Stimulated activated naive CD8-positive, alpha-beta T cell treated with anti-CD3 and anti-CD28 coated beads, Interleukin-15, amount 100 ng/mL, for 72 hours (primary cell): ENCODE data around the gene PLA2G2D.

Source experiments
- ATAC-seq: fragments of 150-1000 bp; cut with Tn5 transposase; 2 replicates; pipeline ENCODE4 v1.10.0; 2021; ENCODE audit warnings: mild to moderate bottlenecking, moderate library complexity
- DNase-seq, 2 donors: peaks; one replicate each; pipeline ENCODE4 v3.0.0; 2021 to 2022
- H3K27ac Mint-ChIP-seq, 2 donors: one replicate each; pipeline ENCODE4 v1.8.0; 2022; ENCODE audit warnings: mild to moderate bottlenecking in 2 of 2, mixed read lengths in 2 of 2, moderate library complexity in 2 of 2
- H3K27me3 Mint-ChIP-seq: one replicate; pipeline ENCODE4 v1.8.0; 2022; ENCODE audit warnings: mixed read lengths
- H3K4me1 Mint-ChIP-seq: one replicate; pipeline ENCODE4 v1.8.0; 2022; ENCODE audit warnings: mild to moderate bottlenecking, mixed read lengths
- H3K4me3 Mint-ChIP-seq, 2 donors: one replicate each; pipeline ENCODE4 v1.8.0; 2022; ENCODE audit warnings: mild to moderate bottlenecking in 2 of 2, mixed read lengths in 2 of 2, moderate library complexity in 1 of 2
- H3K9me3 Mint-ChIP-seq, 2 donors: one replicate each; pipeline ENCODE4 v1.8.0; 2022; ENCODE audit warnings: mixed read lengths in 2 of 2

PLA2G2D gene

GRCh38 chr1:20149601-20150325, 30.4 kb upstream of the PLA2G2D start:
- Mint-ChIP-seq H3K4me1 (peaks cover 19% of the 10 kb centered on the region), H3K27ac (no peak overlapping the region), H3K9me3 (no peaks in the 10 kb centered on the region), H3K27me3 (peaks cover 12% of the 10 kb centered on the region), H3K4me3 (no peak overlapping the region)
- no peak for DNase-seq
- no peak for ATAC-seq

GRCh38 chr1:20148571-20149500, 29.5 kb upstream of the PLA2G2D start:
- H3K27ac Mint-ChIP-seq = peak overlapping the region in 1 of 2 donors; percentile 19
- peaks cover 10% of the 10 kb centered on the region for H3K4me1 Mint-ChIP-seq
- ATAC-seq (no peak), DNase-seq (no peak)
- no peaks in the 10 kb centered on the region for H3K9me3 Mint-ChIP-seq
- H3K27me3 Mint-ChIP-seq = peaks cover 12% of the 10 kb centered on the region
- H3K4me3 Mint-ChIP-seq = no peak overlapping the region

DNA sequence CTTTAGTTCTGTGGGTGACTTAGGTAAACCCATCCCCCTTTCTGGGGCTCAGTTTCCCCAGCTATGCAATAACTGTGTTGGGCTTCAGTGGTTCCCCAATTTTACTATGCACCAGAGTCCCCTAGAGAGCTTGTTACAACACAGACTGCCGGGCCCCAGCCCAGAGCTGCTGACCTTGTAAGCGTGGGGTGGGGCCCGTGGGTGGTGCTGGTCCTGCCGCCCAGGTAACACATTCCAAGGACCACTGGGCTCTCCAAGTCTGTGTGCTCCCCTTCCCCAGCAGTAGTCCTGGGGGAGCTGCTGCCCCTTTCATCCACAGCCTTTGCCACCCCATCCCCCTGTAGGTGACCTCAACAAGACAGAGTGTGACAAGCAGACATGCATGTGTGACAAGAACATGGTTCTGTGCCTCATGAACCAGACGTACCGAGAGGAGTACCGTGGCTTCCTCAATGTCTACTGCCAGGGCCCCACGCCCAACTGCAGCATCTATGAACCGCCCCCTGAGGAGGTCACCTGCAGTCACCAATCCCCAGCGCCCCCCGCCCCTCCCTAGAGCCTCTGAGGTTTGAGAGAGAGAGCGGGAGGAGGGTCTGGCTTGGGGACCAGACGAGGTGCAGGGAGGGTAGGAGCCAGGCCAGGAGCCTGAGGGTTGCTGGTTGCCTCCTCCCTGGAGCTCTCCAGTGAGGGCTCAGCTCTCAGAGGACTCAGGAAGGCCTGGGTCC, 28.7 kb upstream of the PLA2G2D start:
- Mint-ChIP-seq H3K27ac (peak overlapping the region in 1 of 2 donors; percentile 19), H3K4me1 (peaks cover 9% of the 10 kb centered on the region), H3K27me3 (peaks cover 12% of the 10 kb centered on the region), H3K9me3 (no peaks in the 10 kb centered on the region), H3K4me3 (no peak overlapping the region)
- ATAC-seq (no peak), DNase-seq (no peak)

- Mint-ChIP-seq H3K4me1 (no peaks in the 10 kb centered on the region), H3K9me3 (no peaks in the 10 kb centered on the region), H3K4me3 (no peak overlapping the region), H3K27me3 (no peaks in the 10 kb centered on the region), H3K27ac (no peak overlapping the region)
- DNase-seq (no peak), ATAC-seq (no peak)
These were observed 24.6 kb upstream of the PLA2G2D start for GRCh38 chr1:20143734-20144565.

- H3K27me3 Mint-ChIP-seq = no peaks in the 10 kb centered on the region
These were observed 24.0 kb upstream of the PLA2G2D start for GRCh38 chr1:20143318-20143717.

GRCh38 chr1:20142001-20142710, 22.8 kb upstream of the PLA2G2D start:
- H3K27me3 Mint-ChIP-seq = no peaks in the 10 kb centered on the region
- H3K9me3 Mint-ChIP-seq = no peaks in the 10 kb centered on the region
- no peaks in the 10 kb centered on the region for H3K4me1 Mint-ChIP-seq
- H3K27ac Mint-ChIP-seq = peak overlapping the region in 1 of 2 donors; percentile 49
- no peak for DNase-seq
- H3K4me3 Mint-ChIP-seq = no peak overlapping the region
- ATAC-seq = no peak

More at GRCh38 chr1:20143318-20143717, 24.0 kb upstream of the PLA2G2D start:
- DNase-seq (no peak), ATAC-seq (no peak)
- H3K27ac Mint-ChIP-seq = no peak overlapping the region
- H3K9me3 Mint-ChIP-seq = no peaks in the 10 kb centered on the region
- no peaks in the 10 kb centered on the region for H3K4me1 Mint-ChIP-seq
- H3K4me3 Mint-ChIP-seq = no peak overlapping the region

DNA sequence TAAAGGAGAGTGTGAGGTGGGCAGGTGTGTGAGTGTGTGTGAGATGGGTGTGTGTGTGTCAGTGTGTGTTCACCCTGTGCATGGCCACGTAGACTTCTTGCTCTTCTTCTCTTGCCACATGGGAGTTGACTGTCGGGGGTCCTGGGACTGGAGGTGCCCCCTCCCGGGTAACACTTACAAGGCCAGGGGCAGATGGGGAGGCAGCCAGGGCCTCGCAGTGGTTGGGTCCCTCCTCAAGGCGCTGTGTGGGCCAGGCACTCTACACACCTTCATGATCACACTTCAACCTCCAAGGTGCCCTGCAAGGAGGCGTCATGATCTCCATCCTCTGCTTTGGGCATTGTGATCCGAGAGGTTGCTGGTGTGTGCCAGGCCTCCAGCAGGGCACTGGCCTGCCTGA, 22.1 kb upstream of the PLA2G2D start:
- Mint-ChIP-seq H3K4me3 (no peak overlapping the region), H3K27me3 (no peaks in the 10 kb centered on the region), H3K4me1 (no peaks in the 10 kb centered on the region), H3K9me3 (no peaks in the 10 kb centered on the region), H3K27ac (no peak overlapping the region)
- DNase-seq (no peak), ATAC-seq (no peak)

DNA sequence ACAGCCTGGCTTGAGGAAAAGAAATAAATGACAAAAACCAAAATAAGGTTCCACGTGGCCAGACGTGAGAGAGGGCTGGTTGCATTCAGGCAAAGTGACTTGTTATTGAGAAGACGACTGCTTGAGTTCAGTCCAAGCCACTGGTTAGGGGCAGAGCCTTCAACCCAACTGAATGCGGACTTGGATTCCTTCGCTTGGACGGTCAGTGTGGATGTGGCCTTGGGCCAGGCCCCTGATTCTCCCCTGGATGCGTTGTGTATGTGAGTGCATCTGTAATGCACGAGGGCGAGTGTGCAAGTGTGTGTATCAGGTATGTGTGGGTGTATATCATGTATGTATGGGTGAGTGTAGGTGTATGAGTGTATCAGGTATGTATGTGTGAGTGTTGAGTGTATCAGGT, 21.7 kb upstream of the PLA2G2D start:
- no peak for ATAC-seq
- Mint-ChIP-seq H3K27me3 (peaks cover under 1% of the 10 kb centered on the region), H3K4me1 (no peaks in the 10 kb centered on the region), H3K27ac (no peak overlapping the region), H3K4me3 (no peak overlapping the region), H3K9me3 (no peaks in the 10 kb centered on the region)
- no peak for DNase-seq

GRCh38 chr1:20139776-20140612, 20.7 kb upstream of the PLA2G2D start:
- H3K4me1 Mint-ChIP-seq = no peaks in the 10 kb centered on the region
- H3K27ac Mint-ChIP-seq = no peak overlapping the region
- DNase-seq (no peak), ATAC-seq (no peak)
- no peaks in the 10 kb centered on the region for H3K9me3 Mint-ChIP-seq
- H3K4me3 Mint-ChIP-seq = no peak overlapping the region
- H3K27me3 Mint-ChIP-seq = peaks cover 6% of the 10 kb centered on the region

- Mint-ChIP-seq H3K9me3 (no peaks in the 10 kb centered on the region), H3K4me3 (no peak within 1 kb of the TSS), H3K4me1 (no peaks in the 10 kb centered on the region), H3K27me3 (peaks cover 10% of the 10 kb centered on the region), H3K27ac (peak within 1 kb of the TSS; percentile 53 to 62)
- DNase-seq (no peak), ATAC-seq (no peak)
These were observed 19.7 kb upstream of the PLA2G2D start, which contains the start of gene PLA2G2F for GRCh38 chr1:20138961-20139550. TSS of gene PLA2G2F (plus strand) at chr1:20139323. CDS start at chr1:20139428, 105 bp downstream.

GRCh38 chr1:20138346-20138745, 19.0 kb upstream of the PLA2G2D start:
- H3K27me3 Mint-ChIP-seq = peaks cover 17% of the 10 kb centered on the region
- no peaks in the 10 kb centered on the region for H3K4me1 Mint-ChIP-seq
- no peak for DNase-seq
- no peaks in the 10 kb centered on the region for H3K9me3 Mint-ChIP-seq
- ATAC-seq = no peak
- no peak overlapping the region for H3K4me3 Mint-ChIP-seq
- H3K27ac Mint-ChIP-seq = peak overlapping the region; percentile 53 to 62

DNA sequence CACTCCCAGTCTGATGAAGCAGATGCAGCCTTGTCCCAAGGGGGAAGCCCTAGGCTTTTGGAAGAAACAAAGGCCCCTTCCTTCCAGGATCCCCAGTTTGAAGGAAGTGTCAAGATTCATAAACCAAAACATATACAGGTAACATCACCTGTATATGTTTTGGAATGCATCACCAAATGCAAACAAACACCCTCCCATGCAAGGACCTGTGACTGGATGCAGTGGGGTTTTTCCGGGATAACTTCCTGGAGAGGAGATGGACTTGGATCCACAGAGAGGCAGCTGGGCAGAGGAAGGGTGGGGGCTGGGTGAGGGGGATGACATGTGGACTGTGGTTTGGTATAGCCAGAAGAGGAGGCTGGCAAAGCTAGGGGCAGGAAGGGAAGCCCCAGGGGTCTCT, 18.3 kb upstream of the PLA2G2D start:
- Mint-ChIP-seq H3K9me3 (no peaks in the 10 kb centered on the region), H3K27me3 (peaks cover 25% of the 10 kb centered on the region), H3K4me1 (no peaks in the 10 kb centered on the region), H3K27ac (no peak overlapping the region), H3K4me3 (no peak overlapping the region)
- ATAC-seq (no peak), DNase-seq (no peak)

GRCh38 chr1:20137055-20137454, 17.7 kb upstream of the PLA2G2D start:
- no peaks in the 10 kb centered on the region for H3K9me3 Mint-ChIP-seq
- DNase-seq = no peak
- H3K27ac Mint-ChIP-seq = no peak overlapping the region
- no peak overlapping the region for H3K4me3 Mint-ChIP-seq
- no peak for ATAC-seq
- H3K27me3 Mint-ChIP-seq = peaks cover 30% of the 10 kb centered on the region
- H3K4me1 Mint-ChIP-seq = no peaks in the 10 kb centered on the region
